HG03060 (cell line): ENCODE results near the gene SOX13.

Experiments used
- ATAC-seq: cut with Tn5 transposase; IDR thresholded peaks from one replicate; pipeline ENCODE4 v1.9.1; 2021; ENCODE audit warnings: low read depth, moderate number of reproducible peaks; ENCODE audit not compliant: unreplicated experiment

SOX13 gene

GRCh38 chr1:204059970-204060369 is 12.9 kb upstream of the SOX13 start:
- ATAC-seq, result no peak

GRCh38 chr1:204062106-204062505 is 10.8 kb upstream of the SOX13 start:
- ATAC-seq, result no peak

GRCh38 chr1:204065174-204065985 is 7.5 kb upstream of the SOX13 start:
- ATAC-seq, result no peak

- ATAC-seq, result no peak
These were observed 7.0 kb upstream of the SOX13 start for GRCh38 chr1:204065986-204066300.

- ATAC-seq, result no peak
These were observed 5.0 kb upstream of the SOX13 start for GRCh38 chr1:204067935-204068334.

GRCh38 chr1:204069887-204070286 is 3.0 kb upstream of the SOX13 start:
- no peak for ATAC-seq

GRCh38 chr1:204070895-204071294 is 2.0 kb upstream of the SOX13 start:
- no peak for ATAC-seq

- ATAC-seq, result no peak
These were observed 940 bp downstream of the SOX13 start for GRCh38 chr1:204073837-204074273.

GRCh38 chr1:204074274-204075138 is 1.6 kb downstream of the SOX13 start:
- no peak for ATAC-seq

GRCh38 chr1:204075139-204075521 is 2.2 kb downstream of the SOX13 start:
- no peak for ATAC-seq

- ATAC-seq, result no peak
These were observed 3.3 kb downstream of the SOX13 start for GRCh38 chr1:204075890-204076846.

- ATAC-seq, result no peak
These were observed 4.0 kb downstream of the SOX13 start for GRCh38 chr1:204076891-204077290.

GRCh38 chr1:204077979-204078696 is 5.2 kb downstream of the SOX13 start:
- no peak for ATAC-seq

- ATAC-seq, result no peak
These were observed 6.7 kb downstream of the SOX13 start for GRCh38 chr1:204079608-204079999.

GRCh38 chr1:204080163-204080903 is 7.4 kb downstream of the SOX13 start:
- ATAC-seq, result no peak

- ATAC-seq, result no peak
These were observed 8.4 kb downstream of the SOX13 start for GRCh38 chr1:204081164-204081790.

- no peak for ATAC-seq
These were observed 9.0 kb downstream of the SOX13 start for GRCh38 chr1:204081791-204082513.

- ATAC-seq, result no peak
These were observed 10.6 kb downstream of the SOX13 start for GRCh38 chr1:204083491-204083890.
